Measurements from ENCODE around the gene IFT57.

DNA sequence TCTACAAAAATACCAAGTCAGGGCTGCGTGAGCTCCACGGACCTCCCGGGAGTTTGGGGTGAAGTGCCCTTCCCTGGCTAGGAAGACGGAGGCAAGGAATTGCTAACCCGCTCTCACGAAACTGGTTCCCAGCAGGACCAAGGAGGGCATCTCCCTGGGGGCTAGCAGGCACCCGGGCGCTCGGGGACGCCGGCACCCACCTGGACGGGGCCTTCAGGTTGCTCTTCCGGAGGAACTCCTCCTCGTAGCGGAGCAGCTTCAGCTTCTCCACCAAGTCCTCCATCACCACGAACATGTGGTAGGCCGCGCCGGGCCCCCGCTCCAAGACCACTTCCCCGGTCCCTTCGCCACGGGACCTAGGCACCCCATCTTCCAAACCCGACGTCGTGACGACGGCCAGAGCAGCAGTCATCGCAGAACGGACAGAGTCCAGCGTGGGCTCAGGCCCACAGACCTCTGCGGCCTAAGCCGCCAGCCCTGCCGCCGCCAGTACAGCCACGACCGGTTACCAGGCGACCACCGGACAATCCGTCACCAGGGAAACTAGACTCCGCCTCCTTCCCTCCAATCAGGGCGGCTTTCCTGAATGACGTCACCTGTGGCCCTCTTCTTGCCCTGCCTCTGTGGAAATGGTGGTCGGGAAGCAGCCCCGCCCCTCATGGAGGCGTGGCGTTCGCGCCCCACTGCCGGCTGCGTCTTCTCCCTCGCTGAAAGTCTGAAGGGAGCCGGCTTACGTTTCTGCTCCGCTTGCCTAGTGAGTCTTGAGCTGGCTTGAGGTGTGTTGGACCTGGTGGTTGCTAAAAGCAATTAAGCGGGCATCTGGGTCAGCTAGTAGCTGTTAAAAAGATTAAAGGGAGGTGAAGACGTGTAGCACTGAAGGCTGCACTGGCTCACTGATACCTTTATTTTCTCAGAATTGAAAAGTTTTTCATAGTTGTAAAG is at the start of gene IFT57:
- TF ChIP-seq FEZF1 (tag by site-specific recombination; IDR thresholded peaks at IDR 0.05) (no peak), CTCF (tag by site-specific recombination; IDR thresholded peaks at IDR 0.05) (no peak), ZNF138 (tag by site-specific recombination; IDR thresholded peaks at IDR 0.05; ENCODE audit: borderline replicate concordance) (no peak), KLF1 (tag by site-specific recombination; IDR thresholded peaks at IDR 0.05) (no peak)

Measured in HEK293 (cell line).